OCI-LY3 (cell line): ENCODE data around the gene NDUFS8.

Source experiments
- CTCF ChIP-seq: fragments of 200-600, 300-600 bp; sonication (generic); IDR thresholded peaks from 2 replicates; pipeline ENCODE4 v1.5.1; 2014; ENCODE audit warnings: antibody characterized with exemption, low read length, low read depth
- EZH2phosphoT487 ChIP-seq: fragments of 200-600 bp; shearing (Covaris generic); IDR thresholded peaks from 2 replicates; pipeline ENCODE4 v1.6.1; 2018; ENCODE audit warnings: antibody characterized with exemption, mixed run types, low read depth

GRCh38 chr11:67983951-67984350 is 46.5 kb upstream of the NDUFS8 start:
- TF ChIP-seq CTCF (no peak), EZH2phosphoT487 (no peak)
